K562 (cell line): ENCODE results near the gene CACNA1E. TPM values are rescaled to one million over a fixed set of nuclear protein-coding genes. Genes with fewer than 3 reads are reported as not detected.

Experiments
- ATAC-seq: fragments of 200-7000 bp; cut with Tn5 transposase; 3 replicates; pipeline ENCODE4 v1.9.1; 2020; ENCODE audit warnings: moderate library complexity
- BruUV-seq: library from RNA; stranded (reverse); fragments of 400-500 nt; replicated peaks from 2 replicates; lab custom pipeline; 2021; lab: Mats Ljungman, UMichigan
- CTCF ChIA-PET: fragments of 300-600 bp; formaldehyde crosslinking; extraction: SDS; loops from one replicate; lab custom pipeline; 2021; ENCODE audit warnings: low intra/inter-chr PET ratio; lab: Yijun Ruan, JAX
- POLR2A ChIA-PET: fragments of 300-600, 350-650 bp; sonication (Branson Sonifier 250); formaldehyde crosslinking; extraction: SDS; loops from one replicate; lab custom pipeline; 2021; ENCODE audit warnings: antibody characterized with exemption, inconsistent platforms; lab: Yijun Ruan, JAX
- DNase-seq, 4 experiments: peaks; one replicate each; pipeline versions ENCODE4 v3.0.0 to v3.0.0-alpha.2; 2011 to 2018; ENCODE audit warnings: low spot score in 3 of 4, mixed read lengths in 3 of 4; ENCODE audit errors: extremely low read depth in 1 of 4
- FAIRE-seq: peaks from 2 replicates; lab custom pipeline; 2011; peaks lifted over from hg19 to GRCh38; lab: Jason Lieb, UNC
- H2AFZ ChIP-seq: 2 replicates; pipeline ENCODE4 v1.6.0; 2011; ENCODE audit warnings: low read depth, low read length, control low read depth, inconsistent platforms
- H3K27ac ChIP-seq: fragments of 200-600 bp; 3 replicates; pipeline ENCODE4 v1.8.0; 2011; ENCODE audit warnings: low read depth, mild to moderate bottlenecking, control low read depth, inconsistent platforms, low read length, moderate library complexity, mixed read lengths; ENCODE audit errors: extremely low read depth
- H3K27me3 ChIP-seq, 2 experiments: fragments of 300-600 bp in 1 of 2; 2 replicates in 1 of 2; 3 replicates in 1 of 2; pipeline versions ENCODE4 v1.6.0 to v1.8.0; 2011; ENCODE audit warnings: inconsistent platforms in 2 of 2, low read length in 2 of 2, mild to moderate bottlenecking in 1 of 2, mixed read lengths in 1 of 2, moderate library complexity in 1 of 2; ENCODE audit not compliant: control insufficient read depth in 2 of 2, insufficient read depth in 2 of 2
- H3K36me3 ChIP-seq: fragments of 300-600 bp; 3 replicates; pipeline ENCODE4 v1.8.0; 2011; ENCODE audit warnings: mild to moderate bottlenecking, low read length, inconsistent platforms; ENCODE audit not compliant: control insufficient read depth, insufficient read depth
- H3K4me1 ChIP-seq, 2 experiments: fragments of 200-600 bp in 1 of 2; replicated peaks in 1 of 2; 2 replicates in 1 of 2; 3 replicates in 1 of 2; pipeline versions ENCODE4 v1.5.1 to v1.8.0; 2011; ENCODE audit warnings: inconsistent platforms in 2 of 2, low read length in 2 of 2, mild to moderate bottlenecking in 1 of 2, mixed read lengths in 1 of 2, moderate library complexity in 1 of 2; ENCODE audit not compliant: control insufficient read depth in 2 of 2, insufficient read depth in 2 of 2
- H3K4me2 ChIP-seq: 2 replicates; pipeline ENCODE4 v1.6.1; 2011; ENCODE audit warnings: low read length, control low read depth, inconsistent platforms, mixed read lengths; ENCODE audit not compliant: insufficient read depth
- H3K4me3 ChIP-seq: fragments of 200-600 bp; sonication (generic), shearing (Covaris generic); 2 replicates; pipeline ENCODE4 v1.5.1; 2016; ENCODE audit warnings: control low read depth, inconsistent platforms
- H3K79me2 ChIP-seq: fragments of 200-600 bp; 3 replicates; pipeline ENCODE4 v1.8.0; 2011; ENCODE audit warnings: low read length, inconsistent platforms; ENCODE audit not compliant: control insufficient read depth, insufficient read depth
- H3K9ac ChIP-seq, 2 experiments: 2 replicates each; pipeline versions ENCODE4 v1.6.0 to v1.6.1; 2011; ENCODE audit warnings: low read depth in 2 of 2, low read length in 2 of 2, control low read depth in 1 of 2, inconsistent platforms in 1 of 2, mild to moderate bottlenecking in 1 of 2, mixed read lengths in 1 of 2; ENCODE audit not compliant: insufficient read depth in 1 of 2
- H3K9me1 ChIP-seq: one replicate; pipeline ENCODE4 v1.6.0; 2011; ENCODE audit warnings: inconsistent platforms, mild to moderate bottlenecking, low read length, moderate library complexity; ENCODE audit not compliant: control insufficient read depth, insufficient read depth
- H3K9me3 ChIP-seq: replicated peaks from 2 replicates; pipeline ENCODE4 v1.5.1; 2011; ENCODE audit warnings: low read depth, low read length, inconsistent platforms; ENCODE audit not compliant: control insufficient read depth, insufficient read depth
- H4K20me1 ChIP-seq: replicated peaks from 2 replicates; pipeline ENCODE4 v1.6.1; 2011; ENCODE audit warnings: low read length, inconsistent platforms, mixed read lengths; ENCODE audit not compliant: control insufficient read depth, insufficient read depth
- ATF7 ChIP-seq: fragments of 450-650 bp; IDR thresholded peaks from 2 replicates; pipeline ENCODE4 v1.7.1; 2014; ENCODE audit warnings: mild to moderate bottlenecking, moderate library complexity
- CHCHD3 ChIP-seq: fragments of 250-450 bp; sonication (Bioruptor Pico); IDR thresholded peaks from 2 replicates; pipeline ENCODE4 v2.1.2; 2022; ENCODE audit warnings: mild to moderate bottlenecking
- ETV1 ChIP-seq: fragments of 450-650 bp; conservative IDR thresholded peaks from 2 replicates; pipeline ENCODE4 v1.6.1; 2016; ENCODE audit warnings: missing genetic modification characterization, control low read depth, low read depth, missing compliant biosample characterization
- EWSR1 ChIP-seq: fragments of 450-650 bp; IDR thresholded peaks from 2 replicates; pipeline ENCODE4 v1.6.1; 2018; ENCODE audit warnings: borderline replicate concordance, mild to moderate bottlenecking, low read depth, moderate library complexity; ENCODE audit not compliant: partially characterized antibody
- HCFC1 ChIP-seq: IDR thresholded peaks from 2 replicates; pipeline ENCODE4 v1.6.1; 2012; ENCODE audit warnings: low read depth, low read length, improper control_type of control experiment
- HDAC1 ChIP-seq, 2 experiments: fragments of 450-650 bp; IDR thresholded peaks; 2 replicates each; pipeline ENCODE4 v1.6.1; 2016 to 2017; ENCODE audit warnings: inconsistent platforms in 1 of 2, mild to moderate bottlenecking in 1 of 2, moderate library complexity in 1 of 2
- KDM2B ChIP-seq: fragments of 250-450 bp; sonication (Bioruptor Pico); IDR thresholded peaks from 2 replicates; pipeline ENCODE4 v1.8.0; 2021; ENCODE audit warnings: mild to moderate bottlenecking, moderate library complexity
- KDM4B ChIP-seq, 2 experiments: fragments of 450-650 bp in 1 of 2; sonication (generic) in 1 of 2; IDR thresholded peaks; 2 replicates each; pipeline ENCODE4 v1.6.1; 2016 to 2017; ENCODE audit warnings: borderline replicate concordance in 2 of 2, antibody characterized with exemption in 1 of 2, low read depth in 1 of 2, mild to moderate bottlenecking in 1 of 2
- KLF1 ChIP-seq: fragments of 450-650 bp; IDR thresholded peaks from 2 replicates; pipeline ENCODE4 v1.6.1; 2016; ENCODE audit warnings: missing genetic modification characterization, missing compliant biosample characterization
- LCOR ChIP-seq: sonication (generic); formaldehyde crosslinking; IDR thresholded peaks from 2 replicates; pipeline ENCODE4 v1.8.0; 2022; ENCODE audit warnings: mild to moderate bottlenecking, missing genetic modification reagents
- NFATC3 ChIP-seq: fragments of 450-650 bp; IDR thresholded peaks from 2 replicates; pipeline ENCODE4 v1.6.1; 2017; ENCODE audit warnings: mild to moderate bottlenecking
- NFXL1 ChIP-seq: fragments of 450-650 bp; formaldehyde crosslinking; IDR thresholded peaks from 2 replicates; pipeline ENCODE4 v1.4.0; 2021; ENCODE audit warnings: mild to moderate bottlenecking
- RBFOX2 ChIP-seq: fragments of 200-400 bp; formaldehyde crosslinking; IDR thresholded peaks from 2 replicates; pipeline ENCODE4 v1.6.1; 2017; ENCODE audit warnings: low read depth, mild to moderate bottlenecking, low read length, moderate library complexity
- SRF ChIP-seq, 2 experiments: fragments of 250-450, 450-650 bp in 1 of 2; sonication (Bioruptor Pico) in 1 of 2; sonication (generic) in 1 of 2; formaldehyde crosslinking; IDR thresholded peaks; 2 replicates each; pipeline versions ENCODE4 v1.5.0 to v1.5.1; 2020 to 2022; ENCODE audit warnings: mild to moderate bottlenecking in 1 of 2, missing genetic modification reagents in 1 of 2
- TFAM ChIP-seq: fragments of 250-450 bp; sonication (Bioruptor Pico); conservative IDR thresholded peaks from 2 replicates; pipeline ENCODE4 v1.5.0; 2021; ENCODE audit warnings: mild to moderate bottlenecking, moderate library complexity
- YBX1 ChIP-seq: fragments of 450-650 bp; IDR thresholded peaks from 2 replicates; pipeline ENCODE4 v1.7.1; 2016; ENCODE audit warnings: mild to moderate bottlenecking
- ZBTB12 ChIP-seq: fragments of 250-450 bp; sonication (Bioruptor Pico); IDR thresholded peaks from 2 replicates; pipeline ENCODE4 v1.4.0; 2020
- ZC3H11A ChIP-seq: IDR thresholded peaks from 2 replicates; pipeline ENCODE4 v1.6.1; 2012; ENCODE audit warnings: low read depth, low read length, improper control_type of control experiment
- ZKSCAN8 ChIP-seq: fragments of 200-800 bp; sonication (Bioruptor generic); IDR thresholded peaks from 2 replicates; pipeline ENCODE4 v1.6.1; 2016; ENCODE audit warnings: missing genetic modification characterization, missing compliant biosample characterization
- ZNF143 ChIP-seq: sonication (generic); formaldehyde crosslinking; IDR thresholded peaks from 2 replicates; pipeline ENCODE4 v1.9.0; 2022; ENCODE audit warnings: mild to moderate bottlenecking, missing genetic modification reagents
- ZNF347 ChIP-seq: fragments of 450-650 bp; formaldehyde crosslinking; IDR thresholded peaks from 2 replicates; pipeline ENCODE4 v1.4.0; 2020; ENCODE audit warnings: low read depth, mild to moderate bottlenecking, moderate library complexity
- ZNF436 ChIP-seq: fragments of 250-450, 450-650 bp; sonication (Bioruptor Pico); formaldehyde crosslinking; IDR thresholded peaks from 2 replicates; pipeline ENCODE4 v1.7.0; 2020; ENCODE audit warnings: mild to moderate bottlenecking
- ZNF778 ChIP-seq: fragments of 450-650 bp; formaldehyde crosslinking; IDR thresholded peaks from 2 replicates; pipeline ENCODE4 v1.4.0; 2020; ENCODE audit warnings: mild to moderate bottlenecking, moderate library complexity
- WGBS: fragments of 100-300 bp; shearing (Covaris generic); methylation state at CpG from one replicate; pipeline ENCODE4 v1.1.6; 2016; ENCODE audit warnings: low coverage, mixed read lengths; ENCODE audit not compliant: insufficient coverage; ENCODE audit errors: missing lambda C conversion rate; 5-methylcytosine and 5-hydroxymethylcytosine counted together
- in situ Hi-C: fragments of 300-500 bp; cut with MboI; formaldehyde crosslinking; loops from 4 replicates; pipeline ENCODE4 v1.15.0; 2018; ENCODE audit warnings: inconsistent platforms, mixed read lengths
- intact Hi-C: fragments of 100-400 bp; cut with micrococcal nuclease; formaldehyde crosslinking; loops from 2 replicates; pipeline ENCODE4 v1.14.2; 2022
- polyA plus RNA-seq, 8 experiments: library from polyadenylated mRNA; depleted of rRNA in 4 of 8; stranded (reverse) in 5 of 8; unstranded in 3 of 8; fragments of >200 nt; fragmentation: Nextera tagmentation in 2 of 8; fragmentation: Illumina TruSeq in 1 of 8; extraction: Ambion mirVana in 2 of 8; extraction: Trizol in 1 of 8; gene quantifications; 2 replicates each; pipeline versions ENCODE4 v1.2.1 to v1.2.3, GENCODE V29; 2011 to 2014; ENCODE audit warnings: inconsistent platforms in 1 of 8, missing spikeins in 1 of 8
- total RNA-seq, 7 experiments: library from RNA; depleted of rRNA in 6 of 7; stranded (reverse); fragments of >200 nt in 6 of 7; fragmentation: Illumina TruSeq in 2 of 7; extraction: Trizol in 2 of 7; gene quantifications; 2 replicates each; pipeline versions ENCODE4 v1.2.1 to v1.2.3, GENCODE V29; 2011 to 2021; ENCODE audit warnings: low replicate concordance in 1 of 7
- TF ChIP-seq, protein P1 (sequence below): fragments of 250-450 bp; sonication (Bioruptor Pico); IDR thresholded peaks from 2 replicates; pipeline ENCODE4 v1.4.0; 2020; ENCODE audit warnings: mild to moderate bottlenecking

Gene CACNA1E
- total and polyA plus RNA-seq, 9 of the 15 experiments (the other 6 are each of a cell fraction or from before 2014, with no cell fraction given), result under 0.01 to 0.04 TPM; not detected in 7

GRCh38 chr1:181469829-181470228, 13.5 kb upstream of the CACNA1E start:
- CTCF ChIA-PET, result no interaction called here
- TF ChIP-seq ATF7, result no peak
- TF ChIP-seq ZKSCAN8 (CRISPR knock-in tag), result no peak
- TF ChIP-seq ZNF778 (CRISPR knock-in tag), result no peak
- TF ChIP-seq ZC3H11A, result no peak
- TF ChIP-seq NFXL1 (CRISPR knock-in tag), result no peak
- TF ChIP-seq EWSR1, result no peak
- no peak for TF ChIP-seq ZBTB12 (CRISPR knock-in tag)
- TF ChIP-seq ZNF436 (CRISPR knock-in tag), result no peak
- no peak for TF ChIP-seq KLF1 (tag)
- TF ChIP-seq ETV1 (tag), result no peak
- no peak for TF ChIP-seq TFAM (CRISPR knock-in tag)
- no peak for TF ChIP-seq HCFC1
- no peak for TF ChIP-seq RBFOX2
- no peak for TF ChIP-seq NFATC3
- TF ChIP-seq KDM2B, result no peak
- no peak for TF ChIP-seq SRF (CRISPR knock-in tag; IDR thresholded peaks at IDR 0.05)
- TF ChIP-seq LCOR (CRISPR knock-in tag), result no peak
- no peak for TF ChIP-seq KDM4B (IDR thresholded peaks at IDR 0.05; ENCODE audit: borderline replicate concordance in 2 of 2, low read depth in 1 of 2)
- TF ChIP-seq ZNF143 (CRISPR knock-in tag), result no peak
- no peak for TF ChIP-seq ZNF347 (CRISPR knock-in tag)
- TF ChIP-seq CHCHD3, result no peak
- TF ChIP-seq, protein P1, sequence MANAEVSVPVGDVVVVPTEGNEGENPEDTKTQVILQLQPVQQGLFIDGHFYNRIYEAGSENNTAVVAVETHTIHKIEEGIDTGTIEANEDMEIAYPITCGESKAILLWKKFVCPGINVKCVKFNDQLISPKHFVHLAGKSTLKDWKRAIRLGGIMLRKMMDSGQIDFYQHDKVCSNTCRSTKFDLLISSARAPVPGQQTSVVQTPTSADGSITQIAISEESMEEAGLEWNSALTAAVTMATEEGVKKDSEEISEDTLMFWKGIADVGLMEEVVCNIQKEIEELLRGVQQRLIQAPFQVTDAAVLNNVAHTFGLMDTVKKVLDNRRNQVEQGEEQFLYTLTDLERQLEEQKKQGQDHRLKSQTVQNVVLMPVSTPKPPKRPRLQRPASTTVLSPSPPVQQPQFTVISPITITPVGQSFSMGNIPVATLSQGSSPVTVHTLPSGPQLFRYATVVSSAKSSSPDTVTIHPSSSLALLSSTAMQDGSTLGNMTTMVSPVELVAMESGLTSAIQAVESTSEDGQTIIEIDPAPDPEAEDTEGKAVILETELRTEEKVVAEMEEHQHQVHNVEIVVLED (CRISPR knock-in tag), result no peak
- peak in 1 of 2 experiments; percentile 78; a peak in 2 of 4 replicates for TF ChIP-seq HDAC1 (IDR thresholded peaks at IDR 0.05)
- TF ChIP-seq YBX1, result no peak

More at GRCh38 chr1:181469829-181470228, 13.5 kb upstream of the CACNA1E start:
- Histone ChIP-seq H3K9ac (no peak overlapping the region), H3K4me2 (no peak overlapping the region), H3K36me3 (no peaks in the 10 kb centered on the region), H2AFZ (no peak overlapping the region), H3K9me3 (no peaks in the 10 kb centered on the region), H3K9me1 (no peaks in the 10 kb centered on the region), H3K4me1 (no peaks in the 10 kb centered on the region; a peak in 1 of 5 replicates), H3K4me3 (no peak overlapping the region), H3K79me2 (no peaks in the 10 kb centered on the region), H3K27ac (no peak overlapping the region), H3K27me3 (no peaks in the 10 kb centered on the region), H4K20me1 (no peaks in the 10 kb centered on the region)
- FAIRE-seq (peak; percentile 66), DNase-seq (peak; percentile 34 to 71 (median 52)), ATAC-seq (peak; percentile 92)
- in situ Hi-C loops, result loop anchor here (10.0 kb wide), 1 partner anchor 595 kb away; the partner anchor contains the start of gene ZNF648
- POLR2A ChIA-PET, result interaction anchor here (0.8 kb wide), 1 partner anchor 10 kb away, joined by 3 read pairs; no protein-coding TSS in a partner anchor
- no TSS peak for BruUV-seq
- WGBS, result 0% methylated on average over 5 of the region's 5 CpGs
- intact Hi-C loops, result no loop called here
